DMS 273 (cell line): ENCODE data around the gene DDX25.
"Not testable (repeated sequence)": the region's sequence is repeated elsewhere in the genome, so short reads cannot be mapped to it uniquely, and the experiment has no call there.

Source experiments
- DNase-seq: peaks from one replicate; lab custom pipeline; 2025; ENCODE audit not compliant: unreplicated experiment; lab: John Stamatoyannopoulos, UW

DDX25 gene

GRCh38 chr11:125902927-125903710 lies 1.2 kb upstream of the DDX25 start, which contains the start of gene PUS3:
Gene PUS3 (minus strand): TSS chr11:125903206. CDS start chr11:125896284, 6,922 bp downstream.
- peak; percentile 90 for DNase-seq

GRCh38 chr11:125904678-125905077 lies 370 bp downstream of the DDX25 start:
- DNase-seq: no peak

DNA sequence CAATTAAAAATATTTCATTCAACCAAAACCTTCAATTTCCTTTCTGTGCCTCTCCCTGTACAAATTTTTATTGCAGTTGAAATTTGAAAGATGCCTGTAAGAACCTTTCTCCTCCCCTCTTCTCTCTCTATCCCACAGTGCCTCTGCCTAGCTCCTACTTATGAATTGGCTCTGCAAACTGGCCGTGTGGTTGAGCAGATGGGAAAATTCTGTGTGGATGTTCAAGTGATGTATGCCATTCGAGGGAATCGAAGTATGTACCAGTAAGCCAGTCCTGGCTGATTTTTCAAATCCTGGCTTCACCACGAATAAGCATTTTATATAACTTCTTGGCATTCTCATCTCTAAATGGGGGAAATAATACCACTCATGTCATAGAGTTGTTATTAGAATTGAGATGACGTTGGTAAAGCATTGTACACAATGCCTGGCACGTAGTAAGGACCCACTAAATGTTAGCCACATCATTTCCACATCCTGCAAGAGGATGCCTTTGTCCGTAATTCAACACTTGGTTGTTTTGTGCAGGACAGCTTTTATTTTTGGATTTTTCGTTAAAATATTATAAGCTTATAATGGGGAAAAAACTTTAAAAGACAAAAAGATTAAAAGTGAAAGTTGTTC lies 6.0 kb downstream of the DDX25 start:
- DNase-seq: no peak

DNA sequence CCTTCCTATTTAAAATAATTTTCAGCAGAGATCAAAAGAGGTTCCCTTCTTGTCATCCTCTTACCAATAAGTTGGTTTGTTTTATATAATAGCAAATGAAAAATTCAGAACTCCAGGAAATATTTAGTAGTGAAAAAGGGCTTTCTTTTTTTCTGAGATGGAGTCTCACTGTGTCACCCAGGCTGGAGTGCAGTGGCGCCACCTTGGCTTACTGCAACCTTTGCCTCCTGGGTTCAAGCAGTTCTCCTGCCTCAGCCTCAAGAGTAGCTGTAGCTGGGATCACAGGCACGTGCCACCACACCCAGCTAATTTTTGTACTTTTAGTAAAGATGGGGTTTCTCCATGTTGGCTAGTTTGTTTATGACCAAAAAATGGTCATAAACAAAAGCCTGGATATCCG lies 10.3 kb downstream of the DDX25 start:
- not testable (repeated sequence) for DNase-seq

DNA sequence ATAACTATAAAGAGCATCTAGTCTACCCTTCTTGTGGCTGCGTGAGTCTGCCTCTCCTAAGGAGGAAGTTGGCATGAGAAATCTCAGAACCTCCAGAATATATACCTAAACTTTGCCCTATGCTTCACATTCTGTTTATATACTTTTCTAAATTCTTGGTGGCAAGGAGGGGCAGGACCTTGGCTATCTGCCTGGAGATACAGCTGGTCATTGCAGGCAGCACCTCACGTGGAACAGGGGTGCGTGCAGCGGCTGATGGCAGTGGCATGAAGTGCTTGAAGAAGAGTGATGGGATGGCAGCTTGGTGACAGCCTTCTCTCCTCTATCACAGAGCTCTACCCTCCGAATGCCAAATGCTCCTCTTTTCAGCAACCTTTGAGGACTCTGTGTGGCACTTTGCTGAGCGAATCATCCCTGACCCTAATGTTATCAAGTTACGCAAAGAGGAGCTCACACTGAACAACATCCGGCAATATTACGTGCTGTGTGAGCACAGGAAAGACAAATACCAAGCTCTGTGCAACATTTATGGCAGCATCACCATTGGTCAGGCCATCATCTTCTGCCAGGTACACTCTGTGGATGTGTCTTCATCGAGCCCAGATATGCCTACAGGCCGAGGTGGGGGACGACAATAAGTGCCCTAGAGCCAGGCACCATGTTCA lies 12.5 kb downstream of the DDX25 start:
- DNase-seq: no peak

GRCh38 chr11:125918140-125918840 lies 14.0 kb downstream of the DDX25 start:
- no peak for DNase-seq

- no peak for DNase-seq
These were observed 16.7 kb downstream of the DDX25 start for GRCh38 chr11:125921042-125921441.

DNA sequence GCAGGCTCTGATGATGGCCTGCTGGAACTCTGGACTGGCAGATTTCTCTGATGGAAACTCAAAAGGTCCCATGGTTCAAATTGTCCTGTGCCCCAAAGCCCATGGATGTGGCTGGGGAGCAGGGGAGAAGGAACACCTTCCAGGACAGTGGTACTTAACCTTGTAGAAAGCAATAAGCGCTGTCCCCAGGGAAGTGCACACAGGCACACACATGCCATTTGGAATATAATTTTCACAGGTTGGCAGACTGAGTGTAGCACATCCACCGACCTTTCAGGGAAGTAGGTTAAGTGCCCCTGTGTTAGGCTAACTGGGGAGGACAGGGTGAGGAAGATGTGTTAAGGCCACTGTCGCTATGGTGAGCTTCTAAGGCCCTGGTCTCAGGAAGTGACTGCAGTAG lies 17.8 kb downstream of the DDX25 start:
- DNase-seq: no peak

- peak; percentile 86 for DNase-seq
These were observed 18.8 kb downstream of the DDX25 start for GRCh38 chr11:125923012-125923579.

GRCh38 chr11:125923633-125924032 lies 19.3 kb downstream of the DDX25 start:
- no peak for DNase-seq

DNA sequence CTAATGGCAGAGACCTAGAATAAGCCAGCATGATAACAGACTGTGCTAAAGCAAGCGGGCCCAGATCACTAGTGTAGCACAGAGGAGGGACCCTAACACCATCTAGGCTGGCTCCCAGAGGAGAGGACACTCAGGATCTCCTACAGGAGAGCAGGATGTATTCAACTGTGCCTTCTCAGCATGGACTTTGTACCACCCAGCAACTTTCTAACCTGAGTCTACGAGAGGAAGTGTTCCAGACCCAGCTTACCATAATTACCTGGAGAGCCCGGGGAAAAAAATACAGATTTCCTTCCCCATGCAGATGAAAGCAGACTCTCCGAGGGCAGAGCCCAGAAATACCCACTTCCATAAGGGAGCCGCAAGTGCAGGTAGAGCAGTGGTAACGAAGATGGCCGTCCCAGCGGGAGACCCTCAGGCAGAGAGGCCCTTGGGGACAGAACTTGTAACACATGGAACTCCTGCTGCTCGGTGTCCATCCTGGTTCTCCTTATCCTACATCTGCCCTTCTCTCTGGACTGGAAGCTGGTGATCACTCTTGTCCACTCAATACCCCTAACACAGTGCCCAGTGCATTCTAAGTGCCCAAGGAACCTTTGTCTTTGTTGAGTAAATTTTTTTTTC lies 20.2 kb downstream of the DDX25 start:
- DNase-seq: no peak

- DNase-seq: no peak
These were observed 21.0 kb downstream of the DDX25 start for GRCh38 chr11:125925247-125925740.

DNA sequence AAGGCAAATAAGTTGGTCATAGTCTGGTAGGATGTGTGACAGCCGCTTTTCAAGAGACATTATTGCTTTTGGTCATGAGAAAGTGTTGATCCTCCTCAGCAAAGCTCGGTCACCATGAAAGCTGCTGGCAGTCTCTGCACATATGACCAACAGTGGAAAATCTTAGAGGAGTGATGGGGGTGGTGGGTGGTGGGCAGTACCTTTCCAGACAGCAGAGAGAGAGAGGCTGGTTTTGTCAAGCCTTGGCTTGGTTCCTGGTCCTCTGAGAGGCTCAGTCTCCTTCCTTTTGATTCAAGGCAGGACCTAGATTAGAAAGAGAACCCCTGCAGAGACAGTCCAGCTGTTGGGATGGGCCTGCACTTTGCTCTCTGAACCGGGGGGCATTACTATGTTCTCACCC lies 21.5 kb downstream of the DDX25 start:
- DNase-seq: no peak

DNA sequence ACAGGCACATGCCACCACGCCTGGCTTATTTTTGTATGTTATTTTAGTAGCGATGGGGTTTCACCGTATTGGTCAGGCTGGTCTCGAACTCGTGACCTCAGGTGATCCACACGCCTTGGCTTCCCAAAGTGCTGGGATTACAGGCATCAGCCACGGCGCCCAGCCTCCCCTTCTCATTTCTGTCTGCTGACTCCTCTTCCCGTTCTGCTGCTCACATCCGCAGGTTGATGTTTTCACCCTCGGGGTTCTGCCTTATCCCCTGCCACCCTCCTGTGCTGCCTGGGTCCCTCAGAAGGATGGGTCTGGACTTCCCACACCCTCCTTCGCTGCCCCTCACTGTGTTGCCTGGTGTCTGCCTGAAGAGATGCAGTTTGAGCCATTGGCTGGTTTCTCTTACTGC lies 22.4 kb downstream of the DDX25 start:
- no peak for DNase-seq

GRCh38 chr11:125929445-125930075 lies 25.3 kb downstream of the DDX25 start:
- DNase-seq: no peak

DNA sequence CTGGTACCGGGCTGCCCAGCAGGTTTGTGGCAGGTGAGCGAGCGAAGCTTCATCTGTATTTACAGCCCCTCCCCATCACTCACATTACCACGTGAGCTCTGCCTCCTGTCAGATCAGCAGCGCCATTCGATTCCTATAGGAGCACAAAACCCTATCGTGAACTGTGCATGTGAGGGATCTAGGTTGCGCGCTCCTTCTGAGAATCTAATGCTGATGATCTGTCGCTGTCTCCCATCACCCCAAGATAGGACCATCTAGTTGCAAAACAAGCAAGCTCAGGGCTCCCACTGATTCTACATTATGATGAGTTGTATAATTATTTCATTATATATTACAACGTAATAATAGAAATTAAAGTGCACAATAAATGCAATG lies 25.8 kb downstream of the DDX25 start:
- no peak for DNase-seq

DNA sequence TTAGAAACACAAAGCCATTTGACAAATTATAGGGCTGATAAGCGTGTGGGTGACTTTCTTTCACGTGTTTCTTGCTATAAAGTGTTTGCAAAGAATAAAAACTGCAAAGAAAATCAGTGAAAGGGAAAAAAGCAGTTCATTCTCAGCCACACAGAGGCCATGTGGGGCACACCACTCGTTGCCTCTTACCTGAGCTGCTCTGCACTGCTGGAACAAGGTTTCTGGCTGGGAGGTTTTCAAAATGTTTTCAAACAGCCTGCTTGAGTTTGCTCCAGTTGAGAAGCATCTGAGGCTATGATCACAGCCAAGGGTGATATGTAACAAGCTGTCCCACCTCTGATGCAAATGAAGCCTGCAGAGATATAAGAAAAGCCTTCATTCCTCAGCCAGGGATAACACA lies 26.8 kb downstream of the DDX25 start:
- DNase-seq: no peak

GRCh38 chr11:125931668-125932067 lies 27.4 kb downstream of the DDX25 start:
- no peak for DNase-seq

DNA sequence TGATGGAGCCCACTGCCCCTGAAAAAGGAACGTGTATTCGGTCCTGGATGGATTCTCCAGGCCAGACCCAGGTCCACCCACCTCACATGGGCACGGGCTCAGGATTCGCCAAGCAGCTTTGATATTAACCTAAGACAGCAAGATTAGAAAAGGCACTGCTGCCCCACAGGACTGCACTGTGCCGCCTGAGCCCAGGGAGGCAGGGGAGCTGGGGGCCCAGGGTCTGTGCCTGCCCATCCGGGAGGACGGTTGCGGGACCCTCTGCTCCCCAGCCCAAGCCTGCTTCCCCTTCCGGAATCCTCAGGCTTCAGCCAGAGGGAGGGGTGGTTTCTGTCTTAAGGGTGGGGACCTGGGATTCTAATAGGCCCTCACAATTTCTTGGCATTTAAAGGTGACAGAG lies 28.0 kb downstream of the DDX25 start:
- DNase-seq: no peak
